Lower lobe of right lung (tissue), 2 donors: ENCODE data around the gene AGXT. TPM values are rescaled to one million over a fixed set of nuclear protein-coding genes. Genes with fewer than 3 reads are reported as not detected.

Experiments
- ATAC-seq, 2 donors: fragments of 200-7000 bp; cut with Tn5 transposase; one replicate each; pipeline ENCODE4 v1.9.1; 2020 to 2022; ENCODE audit warnings: mild to moderate bottlenecking in 2 of 2, moderate library complexity in 2 of 2
- DNase-seq: peaks from one replicate; pipeline ENCODE4 v3.0.0-alpha.2; 2020
- H3K27ac ChIP-seq: fragments of 200-600 bp; one replicate; pipeline ENCODE4 v1.8.0; 2022
- H3K27me3 ChIP-seq: fragments of 200-600 bp; one replicate; pipeline ENCODE4 v1.8.0; 2022; ENCODE audit warnings: low read depth
- H3K36me3 ChIP-seq: fragments of 200-600 bp; one replicate; pipeline ENCODE4 v1.8.0; 2022; ENCODE audit warnings: mild to moderate bottlenecking
- H3K4me1 ChIP-seq: fragments of 200-600 bp; one replicate; pipeline ENCODE4 v1.8.0; 2022
- H3K4me3 ChIP-seq: fragments of 200-600 bp; one replicate; pipeline ENCODE4 v1.8.0; 2022; ENCODE audit warnings: mild to moderate bottlenecking
- H3K9me3 ChIP-seq: fragments of 200-600 bp; one replicate; pipeline ENCODE4 v1.8.0; 2022
- CTCF ChIP-seq: fragments of 200-600 bp; IDR thresholded peaks from one replicate; pipeline ENCODE4 v1.8.0; 2022; ENCODE audit warnings: antibody characterized with exemption, mild to moderate bottlenecking
- intact Hi-C: fragments of 100-400 bp; cut with DNase I; formaldehyde crosslinking; loops from one replicate; pipeline ENCODE4 v1.11.0; 2022
- total RNA-seq: library from RNA; stranded (reverse); fragmentation: NEBNext Ultra II Directional; extraction: Animal tissue kit (Norgen Biotek cat#: 25700); gene quantifications from one replicate; pipeline ENCODE4 v1.2.1, GENCODE V29; 2021
- donor health status: DM: no; HTN: yes; CAD: no; lungs with severe emphysema.

AGXT gene
- total RNA-seq, 1 donor from 2014 or later, result not detected

- no peaks in the 10 kb centered on the region for H3K27me3 ChIP-seq
- H3K4me1 ChIP-seq, result no peaks in the 10 kb centered on the region
- ATAC-seq (no peak), DNase-seq (peak; percentile 37)
- no peak overlapping the region for H3K4me3 ChIP-seq
- no peaks in the 10 kb centered on the region for H3K9me3 ChIP-seq
- H3K36me3 ChIP-seq, result no peaks in the 10 kb centered on the region
- no peak for TF ChIP-seq CTCF
- intact Hi-C loops, result no loop called here
- H3K27ac ChIP-seq, result no peak overlapping the region
Observed at GRCh38 chr2:240888130-240888889, 19.7 kb downstream of the AGXT start.

DNA sequence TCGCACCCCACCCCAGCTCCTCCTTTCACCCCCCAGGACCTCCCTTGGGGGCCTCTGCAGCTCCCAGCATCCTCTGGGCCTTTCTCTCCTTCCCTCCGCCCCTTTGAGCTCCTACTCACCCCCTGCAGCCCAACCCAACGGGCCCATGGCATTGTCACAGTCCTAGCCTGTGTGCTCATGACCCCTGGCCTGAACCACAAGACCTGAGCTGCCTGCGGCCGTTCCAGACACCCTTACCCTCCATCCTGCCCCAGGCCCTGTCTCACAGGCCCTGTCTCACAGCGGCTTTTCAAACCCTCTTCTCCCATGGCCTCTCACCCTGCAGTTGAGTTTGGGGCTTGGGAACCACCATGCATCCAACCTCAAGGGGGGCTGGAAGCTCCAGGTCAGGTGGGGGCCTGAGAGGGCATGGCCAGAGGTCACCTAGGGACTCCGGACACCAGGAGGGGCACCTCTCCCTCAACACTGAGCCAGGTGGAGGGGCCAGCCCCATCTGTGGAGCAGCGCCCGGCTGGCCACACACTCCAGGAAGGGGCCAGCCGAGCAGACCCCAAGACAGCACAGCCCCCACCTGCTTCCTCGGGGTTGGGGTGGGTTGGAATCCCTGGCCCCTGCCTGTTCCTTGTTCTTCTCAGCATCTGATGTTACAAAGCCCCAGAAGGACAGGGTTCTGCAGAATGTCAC lies 20.4 kb downstream of the AGXT start:
- Histone ChIP-seq H3K27me3 (no peaks in the 10 kb centered on the region), H3K27ac (no peak overlapping the region), H3K9me3 (no peaks in the 10 kb centered on the region), H3K36me3 (no peaks in the 10 kb centered on the region), H3K4me3 (no peak overlapping the region), H3K4me1 (no peaks in the 10 kb centered on the region)
- intact Hi-C loops, result no loop called here
- DNase-seq (peak; percentile 30), ATAC-seq (no peak)
- TF ChIP-seq CTCF, result no peak

- no peaks in the 10 kb centered on the region for H3K4me1 ChIP-seq
- no peaks in the 10 kb centered on the region for H3K27me3 ChIP-seq
- H3K27ac ChIP-seq, result no peak overlapping the region
- H3K9me3 ChIP-seq, result no peaks in the 10 kb centered on the region
- DNase-seq, result peak; percentile 43
- no peak for TF ChIP-seq CTCF
- no peak for ATAC-seq
- no peaks in the 10 kb centered on the region for H3K36me3 ChIP-seq
- intact Hi-C loops, result no loop called here
- no peak overlapping the region for H3K4me3 ChIP-seq
Observed at GRCh38 chr2:240889601-240890560, 21.3 kb downstream of the AGXT start.

- no peak for ATAC-seq
- no peak overlapping the region for H3K4me3 ChIP-seq
Observed at GRCh38 chr2:240890691-240891090, 22.1 kb downstream of the AGXT start.

More at GRCh38 chr2:240890691-240891090, 22.1 kb downstream of the AGXT start:
- H3K4me1 ChIP-seq, result no peaks in the 10 kb centered on the region
- H3K27me3 ChIP-seq, result no peaks in the 10 kb centered on the region
- H3K9me3 ChIP-seq, result no peaks in the 10 kb centered on the region
- no peak for TF ChIP-seq CTCF
- intact Hi-C loops, result no loop called here
- no peaks in the 10 kb centered on the region for H3K36me3 ChIP-seq
- peak; percentile 37 for DNase-seq
- H3K27ac ChIP-seq, result no peak overlapping the region
